WERI-Rb-1 (cell line): ENCODE data around the gene LRRC34.

Experiments
- DNase-seq: peaks from one replicate; pipeline ENCODE4 v3.0.0-alpha.2; 2020
- H3K27ac ChIP-seq: fragments of 250-450 bp; sonication (Bioruptor Pico); 2 replicates; pipeline ENCODE4 v1.5.1; 2020; ENCODE audit warnings: mild to moderate bottlenecking, moderate library complexity
- H3K27me3 ChIP-seq: fragments of 250-450 bp; sonication (Bioruptor Pico); 2 replicates; pipeline ENCODE4 v1.5.1; 2021; ENCODE audit warnings: mild to moderate bottlenecking, low read depth, moderate library complexity; ENCODE audit not compliant: insufficient read depth, severe bottlenecking
- H3K36me3 ChIP-seq: fragments of 250-450 bp; sonication (Bioruptor Pico); 2 replicates; pipeline ENCODE4 v1.5.1; 2020; ENCODE audit warnings: mild to moderate bottlenecking, moderate library complexity
- H3K4me3 ChIP-seq: 2 replicates; pipeline ENCODE4 v1.5.1; 2011; ENCODE audit warnings: low read depth, mild to moderate bottlenecking, control low read depth, low read length
- H3K9me3 ChIP-seq: fragments of 250-450 bp; sonication (Bioruptor Pico); 2 replicates; pipeline ENCODE4 v1.5.1; 2021; ENCODE audit warnings: mild to moderate bottlenecking, moderate library complexity; ENCODE audit not compliant: severe bottlenecking
- TF ChIP-seq, protein P1 (sequence below): IDR thresholded peaks from 2 replicates; pipeline ENCODE4 v1.5.1; 2011; ENCODE audit warnings: low read depth, mild to moderate bottlenecking, control low read depth, inconsistent platforms, low read length

Gene LRRC34

GRCh38 chr3:169813757-169814517, 1.2 kb upstream of the LRRC34 start:
- H3K4me3 ChIP-seq = no peak overlapping the region

DNA sequence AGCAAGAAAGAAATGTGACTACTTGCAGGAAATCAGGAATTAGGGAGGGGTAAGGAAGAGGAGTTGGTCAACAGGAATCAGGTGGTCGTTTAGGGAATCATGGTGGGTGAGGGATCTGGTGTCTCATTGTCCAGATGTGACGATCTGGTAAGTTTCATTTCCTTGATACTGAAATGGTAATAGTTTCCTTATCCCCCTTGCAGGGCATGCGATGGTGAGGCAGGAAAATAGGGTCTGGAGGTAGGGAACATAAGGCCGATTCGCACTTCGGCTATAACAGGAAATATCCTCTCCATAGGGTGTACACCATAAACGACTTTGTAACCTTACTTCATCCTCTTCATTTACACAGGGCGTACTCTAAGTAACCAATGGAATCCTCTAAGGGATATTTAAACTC, 574 bp upstream of the LRRC34 start:
- TF ChIP-seq, protein P1, sequence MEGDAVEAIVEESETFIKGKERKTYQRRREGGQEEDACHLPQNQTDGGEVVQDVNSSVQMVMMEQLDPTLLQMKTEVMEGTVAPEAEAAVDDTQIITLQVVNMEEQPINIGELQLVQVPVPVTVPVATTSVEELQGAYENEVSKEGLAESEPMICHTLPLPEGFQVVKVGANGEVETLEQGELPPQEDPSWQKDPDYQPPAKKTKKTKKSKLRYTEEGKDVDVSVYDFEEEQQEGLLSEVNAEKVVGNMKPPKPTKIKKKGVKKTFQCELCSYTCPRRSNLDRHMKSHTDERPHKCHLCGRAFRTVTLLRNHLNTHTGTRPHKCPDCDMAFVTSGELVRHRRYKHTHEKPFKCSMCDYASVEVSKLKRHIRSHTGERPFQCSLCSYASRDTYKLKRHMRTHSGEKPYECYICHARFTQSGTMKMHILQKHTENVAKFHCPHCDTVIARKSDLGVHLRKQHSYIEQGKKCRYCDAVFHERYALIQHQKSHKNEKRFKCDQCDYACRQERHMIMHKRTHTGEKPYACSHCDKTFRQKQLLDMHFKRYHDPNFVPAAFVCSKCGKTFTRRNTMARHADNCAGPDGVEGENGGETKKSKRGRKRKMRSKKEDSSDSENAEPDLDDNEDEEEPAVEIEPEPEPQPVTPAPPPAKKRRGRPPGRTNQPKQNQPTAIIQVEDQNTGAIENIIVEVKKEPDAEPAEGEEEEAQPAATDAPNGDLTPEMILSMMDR = no peak
- no peak for DNase-seq
- Histone ChIP-seq H3K27ac (peak overlapping the region; percentile 89; the same call in 1 of the 2 replicates), H3K4me3 (peak overlapping the region; percentile 96), H3K9me3 (peaks cover 3% of the 10 kb centered on the region), H3K36me3 (no peaks in the 10 kb centered on the region), H3K27me3 (no peaks in the 10 kb centered on the region)

More at GRCh38 chr3:169813757-169814517, 1.2 kb upstream of the LRRC34 start:
- TF ChIP-seq, protein P1 = peak; percentile 42; the same call in 1 of the 2 replicates
- Histone ChIP-seq H3K27ac (no peak overlapping the region), H3K36me3 (no peaks in the 10 kb centered on the region), H3K9me3 (peaks cover 3% of the 10 kb centered on the region), H3K27me3 (no peaks in the 10 kb centered on the region)
- DNase-seq = peak; percentile 42

DNA sequence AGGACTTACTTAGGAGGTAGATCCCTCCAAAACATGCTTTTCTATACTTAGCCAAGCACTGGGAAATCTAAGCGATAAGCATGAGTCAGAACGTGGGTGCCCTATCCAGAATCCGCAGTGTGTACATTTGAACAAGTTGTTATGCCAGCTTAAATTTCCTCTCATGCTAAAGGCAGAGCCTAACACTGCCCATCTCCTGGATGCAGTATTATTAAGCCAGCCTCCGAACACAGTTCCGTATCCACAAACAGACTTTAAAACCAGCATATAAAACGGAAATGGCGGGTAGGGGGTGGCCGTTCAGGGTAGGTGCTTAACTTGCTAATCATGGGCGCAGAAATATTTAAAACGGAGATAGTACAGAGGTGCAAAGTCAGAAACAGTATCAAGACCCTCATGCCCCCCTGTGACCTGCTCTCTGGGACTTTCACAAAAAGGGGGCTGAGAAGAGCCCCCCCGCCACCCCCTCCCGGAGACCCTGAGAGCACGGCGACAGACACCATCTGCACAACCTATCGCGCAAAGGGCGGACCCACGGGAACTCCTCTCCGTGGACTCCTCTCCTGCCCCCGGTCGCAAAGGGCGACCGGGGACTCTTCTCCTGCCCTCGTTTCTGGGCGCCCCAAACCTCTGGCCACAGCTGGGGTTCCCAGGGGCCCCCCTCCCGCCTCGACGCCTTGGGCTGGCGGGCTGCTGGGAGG, 923 bp downstream of the LRRC34 start:
- no peaks in the 10 kb centered on the region for H3K27me3 ChIP-seq
- H3K4me3 ChIP-seq = peak overlapping the region; percentile 96
- peak overlapping the region; percentile 89 for H3K27ac ChIP-seq
- peak; percentile 46 for DNase-seq
- peaks cover 3% of the 10 kb centered on the region for H3K9me3 ChIP-seq
- TF ChIP-seq, protein P1 = no peak
- H3K36me3 ChIP-seq = peaks cover 3% of the 10 kb centered on the region; the same call in 1 of the 2 replicates

DNA sequence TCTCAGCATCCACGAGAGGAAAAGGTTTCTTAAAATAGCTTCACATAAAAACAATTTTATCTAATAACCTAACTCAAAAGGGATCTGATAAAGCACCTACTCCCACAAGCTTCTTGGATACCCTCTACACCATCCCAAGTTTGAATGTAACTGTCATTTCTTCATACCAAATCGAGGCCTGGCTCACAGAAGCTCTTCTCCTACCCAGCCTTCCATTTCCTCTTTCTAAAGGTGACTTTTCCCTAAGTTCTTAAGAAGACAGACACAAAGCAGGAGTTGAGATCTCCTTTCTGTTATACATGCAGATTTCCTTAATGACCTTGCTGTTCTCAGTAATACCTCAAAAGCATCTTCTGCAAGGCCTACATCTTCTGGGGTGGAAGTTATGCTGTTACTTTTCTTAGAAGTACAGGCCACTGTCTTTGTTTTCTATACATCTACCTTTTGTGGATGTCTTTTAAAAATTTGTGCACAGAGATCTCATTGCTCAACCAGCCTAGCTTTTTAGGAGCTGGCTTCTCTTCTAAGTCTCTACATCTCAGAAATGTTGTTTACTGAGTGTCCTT, 3.4 kb downstream of the LRRC34 start:
- TF ChIP-seq, protein P1 = no peak
- Histone ChIP-seq H3K9me3 (no peaks in the 10 kb centered on the region), H3K27me3 (no peaks in the 10 kb centered on the region), H3K36me3 (peaks cover 3% of the 10 kb centered on the region; the same call in 1 of the 2 replicates), H3K27ac (no peak overlapping the region), H3K4me3 (no peak overlapping the region)
- no peak for DNase-seq

DNA sequence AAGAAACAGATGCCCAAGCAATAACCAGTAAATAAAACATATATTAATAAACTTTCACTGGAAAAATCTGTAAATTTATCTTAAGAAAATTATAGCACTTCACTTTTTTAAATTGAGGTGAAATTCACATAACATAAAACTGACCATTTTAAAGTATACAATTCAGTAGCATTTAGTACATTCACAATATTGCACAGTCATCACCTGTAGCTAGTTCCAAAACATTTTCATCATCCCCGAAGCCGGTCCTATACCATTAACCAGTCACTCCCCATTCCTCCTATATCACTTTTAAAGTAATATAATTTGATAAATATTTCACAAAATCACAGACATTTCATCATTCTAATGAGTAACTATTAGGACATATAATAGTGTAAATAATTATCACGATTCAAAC, 8.0 kb downstream of the LRRC34 start:
- Histone ChIP-seq H3K9me3 (no peaks in the 10 kb centered on the region), H3K36me3 (peaks cover 16% of the 10 kb centered on the region), H3K27me3 (no peaks in the 10 kb centered on the region), H3K27ac (no peak overlapping the region), H3K4me3 (no peak overlapping the region)
- TF ChIP-seq, protein P1 = no peak
- DNase-seq = no peak
